Adrenal gland (tissue), 5 donors: ENCODE measurements around the gene APCDD1.

Experiments used
- POLR2A ChIP-seq, 2 donors: fragments of 450-650 bp; IDR thresholded peaks; one replicate each; pipeline ENCODE4 v1.6.1; 2017; ENCODE audit warnings: antibody characterized with exemption in 2 of 2, mild to moderate bottlenecking in 2 of 2, moderate library complexity in 1 of 2
- TF ChIP-seq, protein P1 (sequence below), 6 experiments: fragments of 450-650 bp in 4 of 6; fragments of 200-600 bp in 2 of 6; sonication (generic) in 1 of 6; IDR thresholded peaks; 1 replicate in 5 of 6; 2 replicates in 1 of 6; pipeline versions ENCODE4 v1.5.1 to v1.8.0; 2016 to 2021; ENCODE audit warnings: antibody characterized with exemption in 6 of 6, mild to moderate bottlenecking in 2 of 6, moderate library complexity in 1 of 6
- donor health status: DM: no; HTN: no; CAD: no.

GRCh38 chr18:10481831-10482230, 27.4 kb downstream of the APCDD1 start:
- TF ChIP-seq, protein P1, sequence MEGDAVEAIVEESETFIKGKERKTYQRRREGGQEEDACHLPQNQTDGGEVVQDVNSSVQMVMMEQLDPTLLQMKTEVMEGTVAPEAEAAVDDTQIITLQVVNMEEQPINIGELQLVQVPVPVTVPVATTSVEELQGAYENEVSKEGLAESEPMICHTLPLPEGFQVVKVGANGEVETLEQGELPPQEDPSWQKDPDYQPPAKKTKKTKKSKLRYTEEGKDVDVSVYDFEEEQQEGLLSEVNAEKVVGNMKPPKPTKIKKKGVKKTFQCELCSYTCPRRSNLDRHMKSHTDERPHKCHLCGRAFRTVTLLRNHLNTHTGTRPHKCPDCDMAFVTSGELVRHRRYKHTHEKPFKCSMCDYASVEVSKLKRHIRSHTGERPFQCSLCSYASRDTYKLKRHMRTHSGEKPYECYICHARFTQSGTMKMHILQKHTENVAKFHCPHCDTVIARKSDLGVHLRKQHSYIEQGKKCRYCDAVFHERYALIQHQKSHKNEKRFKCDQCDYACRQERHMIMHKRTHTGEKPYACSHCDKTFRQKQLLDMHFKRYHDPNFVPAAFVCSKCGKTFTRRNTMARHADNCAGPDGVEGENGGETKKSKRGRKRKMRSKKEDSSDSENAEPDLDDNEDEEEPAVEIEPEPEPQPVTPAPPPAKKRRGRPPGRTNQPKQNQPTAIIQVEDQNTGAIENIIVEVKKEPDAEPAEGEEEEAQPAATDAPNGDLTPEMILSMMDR (IDR thresholded peaks at IDR 0.05) = no peak
- no peak for TF ChIP-seq POLR2A (IDR thresholded peaks at IDR 0.05)
